HEK293 (cell line): ENCODE measurements around the gene SUMF1.

ENCODE experiments used
- CTCF ChIP-seq: fragments of 450-650 bp; formaldehyde crosslinking; IDR thresholded peaks from 2 replicates; pipeline ENCODE4 v1.5.1; 2016; ENCODE audit warnings: missing biosample characterization, missing genetic modification characterization
- KLF10 ChIP-seq: fragments of 450-650 bp; IDR thresholded peaks from 2 replicates; pipeline ENCODE4 v1.5.1; 2018; ENCODE audit warnings: missing biosample characterization, mild to moderate bottlenecking, missing genetic modification characterization
- KLF8 ChIP-seq: fragments of 450-650 bp; formaldehyde crosslinking; IDR thresholded peaks from 2 replicates; pipeline ENCODE4 v1.5.1; 2016; ENCODE audit warnings: missing biosample characterization, missing genetic modification characterization
- REPIN1 ChIP-seq: fragments of 450-650 bp; formaldehyde crosslinking; IDR thresholded peaks from 2 replicates; pipeline ENCODE4 v1.5.1; 2017; ENCODE audit warnings: missing biosample characterization, missing genetic modification characterization, low read depth
- ZBTB21 ChIP-seq: fragments of 450-650 bp; formaldehyde crosslinking; IDR thresholded peaks from 2 replicates; pipeline ENCODE4 v1.5.1; 2017; ENCODE audit warnings: missing biosample characterization, missing genetic modification characterization
- ZBTB7A ChIP-seq: fragments of 450-650 bp; formaldehyde crosslinking; IDR thresholded peaks from 2 replicates; pipeline ENCODE4 v1.5.1; 2016; ENCODE audit warnings: low read depth, missing biosample characterization, missing genetic modification characterization
- ZNF10 ChIP-seq: fragments of 450-650 bp; formaldehyde crosslinking; IDR thresholded peaks from 2 replicates; pipeline ENCODE4 v1.5.1; 2017; ENCODE audit warnings: missing biosample characterization, missing genetic modification characterization
- ZNF121 ChIP-seq: fragments of 450-650 bp; formaldehyde crosslinking; IDR thresholded peaks from 2 replicates; pipeline ENCODE4 v1.5.1; 2016; ENCODE audit warnings: missing biosample characterization, missing genetic modification characterization
- ZNF138 ChIP-seq: fragments of 450-650 bp; formaldehyde crosslinking; IDR thresholded peaks from 2 replicates; pipeline ENCODE4 v1.5.1; 2016; ENCODE audit warnings: missing biosample characterization, missing genetic modification characterization, borderline replicate concordance
- ZNF398 ChIP-seq: fragments of 450-650 bp; formaldehyde crosslinking; IDR thresholded peaks from 2 replicates; pipeline ENCODE4 v1.5.1; 2017; ENCODE audit warnings: missing biosample characterization, missing genetic modification characterization
- ZNF449 ChIP-seq: fragments of 450-650 bp; formaldehyde crosslinking; IDR thresholded peaks from 2 replicates; pipeline ENCODE4 v1.5.1; 2017; ENCODE audit warnings: missing biosample characterization, mild to moderate bottlenecking, missing genetic modification characterization, moderate library complexity
- ZNF585B ChIP-seq: fragments of 450-650 bp; formaldehyde crosslinking; IDR thresholded peaks from 2 replicates; pipeline ENCODE4 v1.5.1; 2016; ENCODE audit warnings: missing biosample characterization, missing genetic modification characterization
- ZNF639 ChIP-seq: fragments of 450-650 bp; formaldehyde crosslinking; IDR thresholded peaks from 2 replicates; pipeline ENCODE4 v1.5.1; 2016; ENCODE audit warnings: missing biosample characterization, missing genetic modification characterization

GRCh38 chr3:4395448-4395847 is 71.6 kb downstream of the SUMF1 start:
- TF ChIP-seq ZNF639 (no peak), REPIN1 (no peak), ZNF10 (tag by site-specific recombination) (no peak), CTCF (tag by site-specific recombination) (no peak), KLF10 (no peak), ZNF585B (tag by site-specific recombination) (no peak), ZBTB21 (tag by site-specific recombination) (no peak), KLF8 (no peak), ZBTB7A (tag by site-specific recombination) (no peak), ZNF449 (no peak), ZNF398 (no peak), ZNF121 (no peak), ZNF138 (tag by site-specific recombination) (no peak)
